NCI-H146 (cell line): ENCODE measurements around the gene OXSM.

Source experiments
- DNase-seq: peaks from one replicate; lab custom pipeline; 2025; lab: John Stamatoyannopoulos, UW

Gene OXSM

DNA sequence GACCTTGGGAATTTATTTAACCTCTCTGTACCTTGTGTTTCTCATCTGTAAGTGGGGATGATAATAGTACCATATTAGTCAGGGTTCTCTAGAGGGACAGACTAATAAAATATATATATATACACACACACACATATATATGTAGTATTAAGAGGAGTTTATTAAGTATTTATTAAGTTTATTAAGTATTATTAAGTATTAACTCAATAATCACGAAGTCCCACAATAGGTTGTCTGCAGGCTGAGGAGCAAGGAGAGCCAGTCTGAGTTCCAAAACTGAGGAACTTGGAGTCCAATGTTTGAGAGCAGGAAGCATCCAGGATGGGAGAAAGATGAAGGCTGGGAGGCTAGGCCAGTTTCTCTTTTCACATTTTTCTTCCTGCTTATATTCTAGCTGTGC, 14.8 kb downstream of the OXSM start:
- no peak for DNase-seq

DNA sequence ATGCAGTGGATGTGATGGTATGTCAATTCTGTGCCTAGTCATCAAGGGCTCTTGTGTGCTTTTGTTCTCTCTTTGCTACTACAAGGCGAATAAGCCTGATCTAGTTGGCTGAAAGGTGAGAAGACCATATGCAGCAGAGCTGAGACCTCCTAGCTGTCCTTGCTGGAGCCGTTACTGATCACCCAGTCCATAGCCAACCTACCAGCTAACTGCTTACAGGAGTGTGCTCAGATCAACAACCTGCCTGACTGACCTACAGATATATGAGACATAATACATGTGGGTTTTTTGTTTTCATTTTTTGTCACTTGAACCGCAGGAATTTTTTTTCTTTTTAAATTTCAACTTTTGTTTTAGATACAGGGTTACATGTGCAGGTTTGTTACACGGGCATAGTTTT, 22.8 kb downstream of the OXSM start:
- no peak for DNase-seq

DNA sequence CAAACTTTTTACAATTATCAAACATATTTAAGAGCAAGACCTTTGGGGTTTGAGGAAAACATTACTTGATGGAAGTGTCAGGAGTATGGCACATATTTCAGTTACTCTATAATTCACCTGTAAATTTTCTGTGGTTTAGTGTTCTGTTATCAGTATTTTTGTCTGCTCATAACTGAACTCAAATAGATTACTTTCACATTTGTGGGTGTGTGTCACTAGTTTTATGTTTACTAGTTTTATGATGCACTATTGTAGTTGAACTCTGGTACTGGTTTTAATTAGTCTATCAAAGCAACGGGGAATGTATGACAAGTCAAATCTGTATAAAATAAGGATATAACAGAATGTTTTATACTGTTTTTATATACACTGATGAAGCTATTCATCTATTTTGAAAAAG, 27.2 kb downstream of the OXSM start:
- no peak for DNase-seq

DNA sequence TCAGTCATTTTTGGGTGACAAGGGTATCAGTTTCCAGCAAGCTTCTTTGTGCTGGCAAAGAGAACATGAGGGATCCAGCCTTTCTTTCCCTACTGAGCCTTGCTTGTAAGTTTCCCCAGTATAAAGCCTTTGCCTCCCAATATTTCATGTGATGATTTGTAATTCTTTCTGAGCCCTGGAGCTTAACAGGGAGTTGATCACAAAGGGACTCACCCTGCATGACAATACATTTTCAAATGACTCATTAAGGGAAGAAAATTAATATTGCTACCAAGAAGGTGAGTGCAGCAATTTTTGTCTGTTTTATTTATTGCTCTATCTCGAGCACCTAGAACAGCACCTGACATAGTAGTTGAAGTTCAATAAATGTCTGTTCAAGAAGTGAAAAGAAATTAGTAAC, 27.7 kb downstream of the OXSM start:
- DNase-seq = no peak

DNA sequence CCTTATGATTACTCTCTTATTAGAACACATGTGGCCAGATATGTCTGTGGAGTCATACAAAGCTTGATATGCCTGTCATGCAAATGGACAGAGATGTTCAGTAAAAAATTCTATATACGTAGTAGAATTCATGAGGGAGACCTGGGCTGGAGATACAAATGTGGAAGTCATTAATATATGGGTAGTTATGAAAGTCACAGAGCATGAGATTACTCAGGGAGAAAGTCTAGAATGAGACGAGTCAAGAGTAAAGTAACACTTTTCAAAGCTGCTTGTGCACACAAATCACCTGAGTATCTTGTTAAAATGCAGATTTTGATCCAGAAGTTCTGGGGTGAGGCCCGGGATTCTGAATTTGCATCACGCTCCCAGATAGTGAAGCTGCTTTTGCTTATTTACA, 28.4 kb downstream of the OXSM start:
- DNase-seq = no peak

DNA sequence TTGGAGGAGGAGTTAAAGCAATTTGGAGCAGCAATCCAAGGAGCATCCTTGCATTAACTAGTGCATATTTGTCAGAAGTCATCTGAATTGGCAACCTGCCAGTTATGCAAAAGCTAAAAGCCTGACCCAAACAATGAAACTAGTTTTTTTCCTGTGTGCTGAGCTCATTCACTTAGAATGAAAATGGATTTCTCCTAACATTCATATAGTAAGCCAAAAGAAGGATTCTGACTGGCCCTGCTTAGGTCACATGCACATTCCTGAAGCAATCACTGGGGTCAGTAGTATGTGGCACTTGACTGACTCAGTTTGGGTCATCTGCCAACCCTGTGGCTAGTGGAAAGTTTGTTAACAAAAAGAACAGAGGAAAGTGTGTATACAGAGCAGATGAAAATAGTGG, 30.5 kb downstream of the OXSM start:
- DNase-seq = no peak

DNA sequence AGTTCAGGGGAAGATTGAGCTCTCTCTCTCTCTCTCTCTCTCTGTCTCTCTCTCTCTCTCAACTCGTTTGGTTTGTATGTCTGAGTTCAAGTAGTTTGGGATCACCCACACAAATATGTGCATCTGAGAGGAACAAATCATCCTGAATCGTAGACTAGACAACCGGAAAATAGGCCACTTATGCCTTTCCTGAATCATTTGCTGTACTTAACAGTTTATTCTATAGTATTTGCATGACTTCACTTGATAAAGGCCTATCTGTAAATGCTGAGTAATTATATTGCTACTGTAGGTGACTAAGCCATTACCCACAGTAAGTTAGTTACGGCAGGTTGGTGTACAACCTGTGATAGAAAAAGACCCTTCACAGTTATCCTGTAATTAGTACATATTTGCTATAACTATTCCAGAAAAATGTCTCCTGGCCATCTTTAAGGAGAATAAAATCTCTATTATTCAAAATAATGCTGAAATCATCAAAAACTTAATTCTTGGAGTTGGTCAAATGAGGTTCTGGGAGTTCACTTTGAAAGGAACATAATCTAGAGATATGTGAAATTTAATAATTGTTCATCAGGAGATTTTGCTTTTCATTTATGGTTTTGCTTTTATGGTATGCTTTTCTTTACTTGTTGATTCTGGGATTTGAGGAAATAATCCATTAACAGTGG, 31.1 kb downstream of the OXSM start:
- DNase-seq = no peak

DNA sequence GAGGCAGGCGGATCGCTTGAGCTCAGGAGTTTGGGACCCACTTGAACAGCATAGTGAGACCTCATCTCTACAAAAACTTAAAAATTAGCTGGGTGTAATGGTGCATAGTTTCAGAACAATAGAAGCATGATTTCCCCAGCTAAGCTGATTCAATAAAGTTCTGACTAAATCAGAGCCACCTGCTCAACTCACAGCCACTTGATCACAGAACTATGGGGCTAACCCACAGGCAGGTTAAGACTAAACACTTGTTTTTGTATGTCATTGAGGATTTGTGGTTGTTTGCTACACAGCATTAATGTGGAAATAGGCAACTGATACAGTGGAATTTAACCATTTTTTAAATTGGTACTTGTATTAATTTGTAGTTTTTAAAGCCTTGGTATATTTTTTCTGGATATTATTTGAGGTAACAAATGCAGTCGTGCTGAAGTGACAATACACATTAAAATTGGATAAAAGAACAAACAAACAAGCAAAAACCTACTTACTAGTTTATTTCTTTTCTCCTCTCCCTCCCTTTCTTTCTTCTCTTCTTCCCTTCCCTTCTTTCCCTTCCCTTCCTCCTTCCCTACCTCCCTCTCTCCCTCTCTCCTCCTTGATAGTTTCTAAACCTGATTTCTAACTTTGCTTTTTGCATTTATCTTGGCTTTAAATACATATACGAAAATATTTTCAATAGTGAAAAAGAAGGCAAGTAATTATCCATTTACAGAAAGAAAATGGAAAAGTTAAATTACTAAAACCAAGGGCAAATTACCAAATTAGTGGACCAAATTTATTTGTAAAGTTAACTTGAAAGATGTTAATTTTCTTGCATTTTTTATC, 32.1 kb downstream of the OXSM start:
- no peak for DNase-seq

DNA sequence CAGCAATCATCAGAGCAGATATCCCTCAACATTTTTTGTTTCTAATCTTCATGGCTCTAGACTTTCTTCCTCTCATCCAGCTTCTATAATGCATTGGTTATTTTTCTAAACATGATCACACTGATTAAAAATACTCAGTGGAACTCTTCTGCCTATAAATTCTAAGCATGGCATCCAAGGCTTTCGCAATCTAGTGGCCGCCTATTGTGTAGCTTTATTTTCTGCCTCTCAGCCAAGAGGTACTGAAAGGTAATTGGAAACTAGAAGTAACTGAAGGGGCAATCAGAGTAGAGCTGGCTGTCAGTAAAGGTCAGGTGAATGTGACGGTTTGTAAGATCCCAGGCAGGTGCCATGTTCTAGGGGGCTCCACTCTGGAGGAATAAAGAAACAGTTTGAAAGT, 33.4 kb downstream of the OXSM start:
- DNase-seq = no peak

DNA sequence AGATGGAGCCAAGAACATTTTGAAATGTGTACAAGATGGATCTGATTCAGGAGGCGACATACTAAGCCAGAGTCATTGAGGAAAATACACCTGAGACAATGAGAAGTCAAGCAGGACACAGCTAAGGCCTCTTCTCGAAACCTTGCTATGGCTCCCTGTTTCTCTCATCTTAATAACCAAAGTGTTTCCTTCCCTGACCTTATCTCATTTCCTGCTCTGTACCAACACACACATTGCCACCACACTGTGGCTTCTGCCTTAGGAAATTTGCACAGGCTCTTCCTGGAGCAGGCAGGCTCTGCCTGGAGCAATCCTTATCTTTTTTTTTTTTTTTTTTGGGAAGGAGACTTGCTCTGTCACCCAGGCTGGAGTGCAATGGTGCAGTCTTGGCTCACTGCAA, 36.6 kb downstream of the OXSM start:
- DNase-seq = no peak

DNA sequence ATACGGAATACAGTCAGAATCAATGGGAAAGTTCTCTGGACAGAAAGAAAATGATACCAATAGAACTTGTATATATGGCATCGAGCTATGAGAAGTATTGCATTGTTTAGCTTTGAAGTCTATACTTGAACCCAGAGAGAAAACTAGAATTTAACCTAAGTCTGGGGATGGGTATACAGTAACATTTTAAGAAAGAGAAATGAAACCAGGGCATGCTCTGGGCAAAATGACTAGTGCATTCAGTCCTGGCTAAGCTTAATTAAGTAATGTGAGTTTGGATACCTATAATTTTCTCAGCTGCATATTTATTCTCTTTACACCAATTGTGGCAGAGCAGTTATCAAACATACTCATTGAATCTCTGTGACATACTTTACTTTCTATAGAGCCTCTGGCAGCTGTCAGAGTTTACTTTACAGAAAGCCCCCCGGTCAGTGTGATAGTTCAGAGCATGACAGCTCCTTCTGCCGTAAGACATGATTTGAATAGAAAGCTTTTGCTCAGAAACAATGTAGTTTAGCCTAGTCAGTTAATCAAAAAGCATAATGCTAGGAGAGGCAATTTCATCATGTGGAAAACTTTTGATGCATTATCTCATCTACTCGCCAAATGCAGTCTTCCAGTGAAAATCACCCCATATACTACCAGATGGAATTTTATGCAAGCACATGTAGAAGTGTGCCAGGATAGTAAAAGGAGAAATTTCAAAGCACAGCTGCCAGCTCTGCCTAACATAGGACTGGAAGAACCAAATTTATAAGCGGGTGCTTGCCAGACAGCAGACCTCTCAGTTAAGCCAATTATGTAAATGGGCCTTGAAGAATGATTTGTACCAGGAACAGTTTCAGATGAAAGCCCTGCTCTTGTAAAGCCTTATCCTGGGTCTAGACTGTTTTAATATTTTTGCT, 40.7 kb downstream of the OXSM start:
- DNase-seq = no peak

DNA sequence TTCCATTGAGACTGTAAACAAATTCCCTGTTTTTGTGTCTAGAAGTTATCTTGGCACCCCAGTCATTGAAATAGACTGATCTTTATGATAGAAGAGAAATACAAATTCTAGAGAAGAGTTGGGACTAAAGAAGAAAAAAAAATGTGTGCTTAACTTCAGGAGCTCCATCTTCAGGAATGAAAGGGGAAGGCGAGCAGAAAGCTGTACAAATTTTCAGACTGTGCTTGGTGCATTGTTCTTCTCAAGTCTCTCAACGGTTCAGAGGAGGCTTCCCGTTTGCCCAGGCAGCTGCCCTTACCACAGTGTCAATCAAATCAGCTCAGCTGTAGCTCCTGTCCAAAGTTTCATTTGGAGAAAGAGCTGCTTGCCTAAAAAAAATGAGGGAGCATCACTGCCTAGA, 41.7 kb downstream of the OXSM start:
- DNase-seq = no peak

DNA sequence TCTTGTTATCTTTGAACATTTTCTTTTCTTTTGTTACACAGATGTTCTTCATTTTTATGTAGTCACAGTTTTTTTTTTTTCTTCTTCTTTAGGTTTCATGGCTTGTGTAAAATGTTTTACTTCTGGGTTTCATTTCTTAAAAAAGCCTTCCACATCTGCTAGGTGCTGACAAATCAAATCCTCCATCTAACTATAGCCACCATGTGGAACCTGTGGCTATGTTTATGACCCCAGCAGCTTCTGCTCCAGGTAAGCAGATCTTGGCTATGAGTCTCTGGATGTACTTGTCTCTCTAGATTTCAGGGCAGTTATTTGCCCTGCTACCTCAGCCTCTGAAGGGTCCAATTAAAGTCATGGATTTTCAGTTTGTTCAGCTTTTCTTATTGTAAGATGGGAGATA, 44.5 kb downstream of the OXSM start:
- DNase-seq = no peak

DNA sequence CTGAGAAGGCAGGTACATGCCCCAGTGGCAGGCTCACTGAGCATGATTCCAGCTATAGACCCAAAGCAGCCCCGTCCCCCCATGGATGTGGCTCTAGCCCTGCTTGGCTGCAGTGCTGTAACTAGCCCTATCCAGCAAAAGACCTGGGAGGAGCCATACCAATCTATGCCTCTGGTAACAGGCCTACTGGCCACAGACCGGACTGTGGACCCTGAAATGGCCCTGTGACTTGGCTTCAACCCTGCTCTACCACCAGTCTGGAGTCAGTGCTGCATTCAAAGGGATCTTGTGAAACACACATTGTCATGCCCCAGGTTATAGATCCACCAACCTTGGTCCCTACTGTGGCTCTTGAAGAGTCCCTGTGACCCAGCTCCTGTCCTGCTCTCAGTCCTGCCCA, 46.7 kb downstream of the OXSM start:
- no peak for DNase-seq

DNA sequence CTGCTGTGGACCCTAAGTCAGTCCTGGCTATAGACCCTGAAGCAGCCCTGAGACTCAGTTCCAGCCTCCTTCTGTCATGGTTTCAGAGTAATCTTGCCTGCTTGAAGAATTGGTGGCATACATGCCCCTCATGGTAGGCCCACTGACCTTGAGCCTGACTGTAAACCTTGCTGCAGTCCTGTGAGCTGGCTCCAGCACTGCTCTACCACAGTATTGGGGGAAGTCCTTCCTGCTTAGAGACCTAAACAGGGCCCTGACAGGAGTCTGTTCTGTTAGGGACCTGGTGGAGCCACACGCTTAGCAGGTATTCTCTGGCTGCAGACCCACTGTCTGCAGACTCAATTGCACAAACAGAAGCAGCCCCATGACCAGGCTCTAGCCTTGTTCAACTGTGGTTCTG, 47.1 kb downstream of the OXSM start:
- DNase-seq = no peak

DNA sequence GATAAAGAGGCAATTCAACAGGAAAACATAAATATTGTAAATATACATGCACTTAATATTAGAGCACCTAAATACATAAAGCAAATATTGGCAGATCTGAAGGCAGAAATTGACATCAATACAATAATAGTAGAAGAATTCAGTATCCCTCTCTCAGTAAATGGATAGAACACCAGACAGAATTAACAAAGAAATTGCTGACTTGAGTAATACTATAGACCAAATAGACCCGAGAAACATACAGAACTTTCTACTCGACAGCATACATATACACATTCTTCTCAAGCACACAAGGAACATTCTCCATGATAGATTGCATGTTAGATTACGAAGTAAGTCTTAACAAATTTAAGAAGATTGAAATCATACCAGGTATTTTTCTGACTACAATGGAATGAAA, 50.2 kb downstream of the OXSM start:
- DNase-seq = no peak

DNA sequence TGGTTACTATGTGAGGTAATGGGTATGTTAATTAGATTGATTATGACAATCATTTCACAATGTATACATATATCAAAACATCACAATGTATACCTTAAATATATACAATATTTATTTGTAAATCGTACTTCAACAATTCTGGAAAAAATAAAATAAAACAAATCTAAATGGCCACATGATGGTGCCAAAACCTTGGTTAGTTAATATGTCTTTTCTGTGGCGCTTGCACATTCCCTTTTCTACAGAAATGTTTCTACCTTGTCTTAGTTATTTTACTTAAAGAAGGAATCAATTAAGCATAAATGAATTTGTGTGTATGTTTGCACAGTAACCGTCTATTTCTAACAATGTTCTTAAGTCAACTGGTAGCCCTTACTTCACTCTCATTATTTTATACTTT, 53.4 kb downstream of the OXSM start:
- no peak for DNase-seq
